ENCODE results near the gene CHAF1A.

GRCh38 chr19:4396949-4397783, 5.3 kb upstream of the CHAF1A start:
- no peak for TF ChIP-seq CTCF (IDR thresholded peaks at IDR 0.05; ENCODE audit: low read depth, low read length, poor library complexity, severe bottlenecking)
- no peak for TF ChIP-seq EZH2phosphoT487 (IDR thresholded peaks at IDR 0.05; ENCODE audit: borderline replicate concordance, low read length)
